ENCODE results near the gene RAD23A.

GRCh38 chr19:12937093-12937926 is 8.4 kb upstream of the RAD23A start:
- TF ChIP-seq CTCF (IDR thresholded peaks at IDR 0.05; ENCODE audit: extremely low read depth in 1 of 2, insufficient read depth in 1 of 2, low read depth in 1 of 2, low read length in 2 of 2): no peak
- TF ChIP-seq MYC (IDR thresholded peaks at IDR 0.05; ENCODE audit: low read depth, low read length): no peak
- TF ChIP-seq POLR2A (IDR thresholded peaks at IDR 0.05; ENCODE audit: low read depth, low read length): no peak
- no peak for TF ChIP-seq FOS (IDR thresholded peaks at IDR 0.05; ENCODE audit: borderline replicate concordance, insufficient read depth, low read length)
- no peak for TF ChIP-seq POLR2AphosphoS5 (IDR thresholded peaks at IDR 0.05; ENCODE audit: insufficient read depth, low read depth, low read length)
- TF ChIP-seq EZH2 (IDR thresholded peaks at IDR 0.05; ENCODE audit: borderline replicate concordance, low read depth, low read length, severe bottlenecking): no peak
- TF ChIP-seq JUN (IDR thresholded peaks at IDR 0.05; ENCODE audit: borderline replicate concordance, insufficient read depth, insufficient read length, low read depth): no peak
- TF ChIP-seq MAX (IDR thresholded peaks at IDR 0.05; ENCODE audit: insufficient read depth, insufficient read length): peak; percentile 30
